WI38 (cell line): ENCODE data around the gene AMOTL1.
A peak's percentile ranks its signal among the peaks of the same experiment; 100 is the strongest.

ENCODE experiments used
- H3K4me3 ChIP-seq: 2 replicates; pipeline ENCODE4 v1.5.1; 2011; ENCODE audit warnings: low read depth, mild to moderate bottlenecking, control low read depth, low read length
- TF ChIP-seq, protein P1 (sequence below): IDR thresholded peaks from 2 replicates; pipeline ENCODE4 v1.5.1; 2012; ENCODE audit warnings: low read depth, mild to moderate bottlenecking, control low read depth, low read length

The AMOTL1 gene

DNA sequence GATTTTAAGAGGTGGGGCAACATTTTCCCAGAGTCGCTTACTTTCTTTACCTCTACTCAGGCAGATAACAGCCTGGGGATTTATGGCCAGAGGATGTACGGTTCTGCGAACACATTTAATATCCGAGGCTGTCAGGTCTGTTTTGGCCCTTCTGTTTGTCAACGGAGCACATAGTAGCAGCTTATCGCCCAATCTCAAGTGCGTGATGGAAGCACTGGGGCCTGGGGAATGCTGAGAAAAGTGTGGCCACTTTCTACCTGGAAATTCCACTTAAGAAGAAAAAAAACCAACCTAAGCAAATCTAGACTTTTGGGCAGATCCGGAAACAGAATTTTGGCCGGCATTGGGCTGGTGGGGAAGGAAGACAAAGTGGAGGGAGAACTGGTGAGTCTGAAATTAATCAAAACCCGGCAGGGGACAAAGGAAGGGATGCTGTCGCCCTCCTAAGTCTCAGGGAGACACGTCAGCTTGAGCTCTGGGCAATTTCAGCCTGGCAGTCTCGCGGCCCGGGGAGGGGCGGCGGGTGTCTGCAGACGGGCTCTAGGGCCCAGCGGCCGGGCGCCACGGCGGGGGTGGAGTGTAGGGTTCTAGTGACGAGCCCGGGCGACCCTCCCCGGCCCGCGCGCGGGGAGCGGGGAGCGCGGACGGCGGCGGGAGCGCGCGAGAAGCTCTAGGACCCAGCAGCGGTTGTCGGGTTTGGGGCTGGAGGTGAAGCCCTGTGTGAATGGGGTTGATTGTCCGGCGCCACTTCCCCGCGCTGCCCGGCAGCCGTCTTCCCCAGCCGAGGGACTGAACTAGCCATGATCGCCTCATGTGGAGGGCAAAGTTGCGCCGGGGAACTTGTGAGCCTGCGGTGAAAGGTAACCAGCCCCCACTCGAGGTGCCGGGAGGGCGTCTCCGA is at the start of gene AMOTL1:
Gene AMOTL1, plus strand, starts transcription at position 656 of the 901 bp plus-strand sequence. Its CDS starts 156 bp downstream, at position 812.
- peak within 1 kb of the TSS; percentile 95 for H3K4me3 ChIP-seq
- TF ChIP-seq, protein P1, sequence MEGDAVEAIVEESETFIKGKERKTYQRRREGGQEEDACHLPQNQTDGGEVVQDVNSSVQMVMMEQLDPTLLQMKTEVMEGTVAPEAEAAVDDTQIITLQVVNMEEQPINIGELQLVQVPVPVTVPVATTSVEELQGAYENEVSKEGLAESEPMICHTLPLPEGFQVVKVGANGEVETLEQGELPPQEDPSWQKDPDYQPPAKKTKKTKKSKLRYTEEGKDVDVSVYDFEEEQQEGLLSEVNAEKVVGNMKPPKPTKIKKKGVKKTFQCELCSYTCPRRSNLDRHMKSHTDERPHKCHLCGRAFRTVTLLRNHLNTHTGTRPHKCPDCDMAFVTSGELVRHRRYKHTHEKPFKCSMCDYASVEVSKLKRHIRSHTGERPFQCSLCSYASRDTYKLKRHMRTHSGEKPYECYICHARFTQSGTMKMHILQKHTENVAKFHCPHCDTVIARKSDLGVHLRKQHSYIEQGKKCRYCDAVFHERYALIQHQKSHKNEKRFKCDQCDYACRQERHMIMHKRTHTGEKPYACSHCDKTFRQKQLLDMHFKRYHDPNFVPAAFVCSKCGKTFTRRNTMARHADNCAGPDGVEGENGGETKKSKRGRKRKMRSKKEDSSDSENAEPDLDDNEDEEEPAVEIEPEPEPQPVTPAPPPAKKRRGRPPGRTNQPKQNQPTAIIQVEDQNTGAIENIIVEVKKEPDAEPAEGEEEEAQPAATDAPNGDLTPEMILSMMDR: no peak

GRCh38 chr11:94719876-94720275 is 48.3 kb upstream of the AMOTL1 start:
- TF ChIP-seq, protein P1: no peak

DNA sequence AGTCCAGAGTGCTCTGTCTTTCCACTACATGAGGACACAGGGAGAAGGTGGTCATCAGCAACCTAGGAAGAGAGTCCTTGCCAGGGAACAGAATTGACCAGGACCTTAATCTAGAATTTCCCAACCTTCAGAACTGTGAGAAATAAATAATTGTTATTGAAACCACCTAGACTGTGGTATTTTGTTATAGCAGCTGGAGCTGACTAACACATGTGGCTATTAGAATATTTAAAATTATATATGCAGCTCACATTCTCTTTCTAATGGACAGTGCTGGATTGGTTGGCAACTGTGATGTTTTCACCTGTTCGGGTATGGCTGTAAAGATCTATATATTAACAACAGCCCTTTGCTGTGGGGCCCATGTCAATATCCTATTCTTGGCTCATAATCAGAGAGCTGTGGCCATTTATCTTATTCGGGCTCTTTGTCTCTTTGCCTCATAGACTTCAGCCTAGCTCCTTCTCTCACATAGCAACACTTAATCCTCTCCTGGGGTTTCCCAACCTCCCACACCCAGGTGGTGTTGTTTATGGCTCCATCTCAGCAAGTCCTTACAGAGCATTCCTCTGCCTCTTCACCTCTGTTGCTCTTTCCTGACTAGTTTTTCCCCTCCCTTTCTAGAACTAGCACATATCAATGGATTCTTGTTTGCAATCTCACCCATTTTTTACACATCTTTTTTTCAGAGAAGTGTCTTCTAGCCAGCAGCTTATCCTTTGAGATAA is 46.4 kb upstream of the AMOTL1 start:
- no peak overlapping the region for H3K4me3 ChIP-seq
- TF ChIP-seq, protein P1: no peak

More at GRCh38 chr11:94719876-94720275, 48.3 kb upstream of the AMOTL1 start:
- no peak overlapping the region for H3K4me3 ChIP-seq

DNA sequence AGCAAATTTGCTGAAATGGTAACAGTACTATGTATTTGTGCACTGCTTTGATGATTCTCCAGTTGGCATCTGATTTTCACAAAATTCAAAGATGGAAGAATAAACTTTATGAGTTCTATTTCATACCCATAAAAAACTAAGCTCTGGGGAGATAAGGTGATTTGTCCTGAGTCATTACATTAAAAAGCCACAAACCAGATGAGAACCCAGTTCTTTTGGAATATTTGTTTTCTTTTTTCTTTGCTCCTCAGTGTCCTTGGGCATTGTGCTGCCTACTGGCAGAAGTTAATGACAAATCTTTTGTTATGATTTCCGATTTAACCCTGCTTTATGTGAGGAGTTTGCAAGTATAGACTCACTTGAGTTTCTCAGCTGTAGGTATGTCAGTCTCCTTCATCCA is 45.4 kb upstream of the AMOTL1 start:
- H3K4me3 ChIP-seq: no peak overlapping the region
- TF ChIP-seq, protein P1: no peak

GRCh38 chr11:94725097-94725496 is 43.1 kb upstream of the AMOTL1 start:
- TF ChIP-seq, protein P1: no peak
- no peak overlapping the region for H3K4me3 ChIP-seq

DNA sequence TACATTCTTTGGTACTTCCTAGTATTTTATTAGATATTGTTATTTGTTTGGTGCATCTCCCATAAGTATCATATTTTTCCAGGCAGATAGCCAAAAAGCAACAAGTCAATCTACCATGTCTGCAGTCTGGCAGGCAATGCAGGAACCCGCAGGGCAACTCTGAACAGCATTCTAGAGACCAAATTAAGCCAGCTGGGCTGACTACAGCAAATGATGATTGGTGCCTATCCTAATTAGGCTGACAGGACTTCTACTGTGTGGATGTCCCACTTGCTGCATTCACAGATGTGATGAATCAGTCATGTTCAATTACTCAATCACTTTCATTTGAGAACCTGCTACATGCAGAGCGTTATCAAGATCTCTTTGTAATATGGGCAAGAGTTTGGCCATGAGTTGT is 40.3 kb upstream of the AMOTL1 start:
- TF ChIP-seq, protein P1: no peak
- no peak overlapping the region for H3K4me3 ChIP-seq

DNA sequence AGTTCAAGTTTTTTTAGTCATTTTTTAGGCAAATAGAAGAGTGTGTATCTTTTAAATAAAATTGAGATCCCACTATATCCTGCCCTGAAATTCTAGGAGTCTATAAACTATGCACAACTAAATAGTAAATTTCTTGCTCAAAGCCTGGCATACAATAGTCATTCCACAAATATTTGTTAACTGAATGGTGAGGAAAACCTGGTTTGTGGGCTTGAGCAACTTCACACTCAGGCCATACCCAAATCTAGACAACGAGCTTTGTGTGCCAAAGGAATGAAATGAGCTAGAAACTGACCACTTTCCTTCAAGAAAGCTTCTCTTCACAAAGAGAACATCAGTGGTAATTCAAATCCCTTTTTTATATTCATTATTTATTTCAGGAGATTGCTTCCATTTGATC is 39.6 kb upstream of the AMOTL1 start:
- TF ChIP-seq, protein P1: no peak
- H3K4me3 ChIP-seq: no peak overlapping the region
